NCI-H524 treated with DMSO at 0.1 percent for 48 hours (cell line): Measurements from ENCODE around the gene CRNN.

Experiments
- DNase-seq: peaks from one replicate; lab custom pipeline; 2025; lab: John Stamatoyannopoulos, UW

CRNN gene

GRCh38 chr1:152413909-152414308, at the start of gene CRNN:
CRNN (minus strand) TSS chr1:152414263; CDS start chr1:152412233, 2,030 bp downstream.
- DNase-seq = no peak

DNA sequence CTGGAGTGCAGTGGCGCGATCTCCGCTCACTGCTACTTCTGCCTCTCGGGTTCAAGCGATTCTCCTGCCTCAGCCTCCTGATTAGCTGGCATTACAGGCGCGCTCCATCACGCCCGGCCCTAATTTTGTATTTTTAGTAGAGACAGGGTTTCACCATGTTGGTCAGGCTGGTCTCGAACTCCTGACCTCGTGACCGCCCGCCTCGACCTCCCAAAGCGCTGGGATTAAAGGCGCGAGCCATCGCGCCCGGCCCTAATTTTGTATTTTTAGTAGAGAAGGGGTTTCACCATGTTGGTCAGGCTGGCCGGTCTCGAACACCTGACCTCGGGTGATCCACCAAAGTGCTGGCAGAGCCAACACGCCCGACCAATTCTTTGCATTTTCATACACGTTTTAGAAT, 48.6 kb upstream of the CRNN start:
- DNase-seq = no peak

DNA sequence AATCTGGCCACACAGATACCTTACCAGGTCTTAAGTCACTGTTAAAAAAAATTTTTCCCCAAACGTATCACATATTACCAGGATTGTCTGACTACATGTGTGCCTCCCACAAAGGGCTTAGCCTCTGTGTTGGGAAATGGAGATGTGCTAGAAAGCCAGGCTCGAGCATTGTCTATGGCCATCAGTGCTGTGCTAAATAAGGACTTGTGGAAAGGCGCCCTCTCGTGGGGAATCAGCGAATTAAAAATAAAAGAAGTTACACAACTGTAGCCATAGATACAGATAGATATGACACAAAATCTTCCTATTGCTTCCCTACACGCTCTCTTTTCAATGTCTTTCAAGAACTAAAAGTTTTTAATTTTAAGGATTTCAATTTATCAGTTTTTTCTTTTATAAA, 47.5 kb upstream of the CRNN start:
- DNase-seq = peak; percentile 6

DNA sequence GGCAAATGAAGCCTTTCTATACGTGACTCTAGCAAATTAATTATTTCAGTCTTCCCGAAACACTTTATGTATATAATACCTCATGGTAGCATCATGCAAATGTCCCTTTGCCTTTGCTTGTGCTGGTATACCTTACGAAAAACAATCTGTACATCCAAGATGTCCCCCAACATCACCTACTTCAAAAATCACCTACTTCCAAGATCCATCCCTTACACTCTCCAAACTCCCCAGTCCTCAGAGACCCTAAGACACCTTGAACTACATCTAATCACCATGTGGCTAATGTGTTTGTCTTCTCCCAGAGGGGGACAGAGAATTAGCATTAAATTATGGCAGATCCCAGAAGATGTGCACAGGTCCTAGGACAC, 46.5 kb upstream of the CRNN start:
- no peak for DNase-seq

DNA sequence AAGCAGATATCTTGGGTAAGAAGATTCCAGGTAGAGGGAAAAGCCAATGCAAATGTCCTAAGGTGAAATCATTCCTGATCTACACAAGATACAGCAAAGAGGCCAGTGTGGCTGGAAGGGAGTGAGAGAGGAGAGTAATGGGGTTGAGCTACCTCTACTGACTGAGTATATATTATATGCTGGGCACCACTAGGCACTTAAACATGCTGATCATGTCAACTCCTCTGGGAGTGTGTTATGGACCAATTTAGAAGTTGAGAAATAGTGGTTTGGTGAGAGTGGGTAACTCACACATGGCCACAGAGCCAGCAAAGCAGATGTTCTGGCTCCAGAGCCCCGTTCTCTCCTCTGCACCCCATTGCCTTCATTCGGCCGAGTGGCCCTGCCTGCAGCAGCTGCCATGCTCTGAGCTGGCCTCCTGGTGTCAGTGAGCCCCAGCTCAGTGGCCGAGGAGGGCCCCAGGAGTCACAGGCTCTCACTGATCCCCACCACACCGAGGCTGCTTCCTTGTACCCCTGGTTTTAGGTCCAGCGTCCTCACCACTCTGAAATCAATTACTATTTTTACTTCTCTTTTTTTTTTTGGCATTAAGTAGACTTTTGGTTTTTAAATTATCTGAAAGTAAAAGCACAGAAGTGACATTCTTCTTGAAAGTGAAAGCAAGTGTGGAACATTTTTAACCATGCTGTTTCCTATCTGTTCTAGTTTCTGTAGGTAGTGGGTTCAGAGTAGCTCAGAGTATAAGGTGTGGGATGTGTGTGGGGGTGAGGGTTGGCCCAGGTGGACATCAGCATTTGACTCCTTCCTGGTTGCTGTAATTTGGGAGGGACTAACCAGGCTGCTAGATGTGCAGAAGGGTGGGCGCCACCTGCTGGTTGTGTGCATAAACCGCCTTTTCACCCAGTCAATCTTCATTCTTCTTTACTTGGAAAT, 45.8 kb upstream of the CRNN start:
- DNase-seq = no peak

GRCh38 chr1:152458384-152459185, 44.5 kb upstream of the CRNN start:
- no peak for DNase-seq

DNA sequence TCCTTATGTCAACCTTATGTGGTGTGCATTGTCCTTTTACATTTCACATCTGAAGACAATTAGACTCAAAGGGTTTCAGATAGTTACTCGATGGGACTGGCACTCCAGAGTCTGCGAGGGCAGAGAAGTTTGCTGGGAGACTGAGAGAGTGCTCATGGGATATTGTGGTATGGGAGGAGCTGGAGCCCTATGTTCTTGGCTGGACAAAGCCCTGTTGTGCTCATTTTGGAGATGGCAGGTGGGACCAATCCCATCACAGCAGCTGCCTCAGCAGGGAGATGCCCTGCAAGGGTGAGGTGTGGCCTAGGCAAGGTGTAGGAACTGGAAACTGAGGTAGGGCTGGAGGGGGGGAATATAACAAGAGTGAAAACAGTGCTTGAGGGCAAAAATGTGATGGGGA, 43.5 kb upstream of the CRNN start:
- DNase-seq = no peak

- no peak for DNase-seq
Observed at GRCh38 chr1:152457071-152457470, 43.0 kb upstream of the CRNN start.

DNA sequence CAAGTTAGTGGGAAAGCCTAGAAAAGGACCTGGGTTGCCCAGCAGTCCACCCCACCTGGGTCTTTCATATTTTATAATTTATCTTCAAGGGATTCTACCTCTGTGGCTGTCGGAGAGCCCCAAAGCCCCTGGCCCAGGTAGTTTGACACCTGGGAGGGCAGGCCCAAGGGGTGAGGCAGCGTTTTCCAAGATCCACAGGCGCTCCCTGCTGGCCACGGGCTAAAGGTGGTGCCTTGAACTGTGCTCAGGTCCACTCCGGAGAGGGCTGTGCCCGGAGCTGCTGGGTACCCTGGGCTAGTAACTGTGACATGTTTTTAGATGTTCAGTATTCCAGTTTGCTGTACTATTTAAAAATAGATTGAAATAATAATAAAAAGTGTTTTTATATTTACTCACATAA, 37.2 kb upstream of the CRNN start:
- no peak for DNase-seq

DNA sequence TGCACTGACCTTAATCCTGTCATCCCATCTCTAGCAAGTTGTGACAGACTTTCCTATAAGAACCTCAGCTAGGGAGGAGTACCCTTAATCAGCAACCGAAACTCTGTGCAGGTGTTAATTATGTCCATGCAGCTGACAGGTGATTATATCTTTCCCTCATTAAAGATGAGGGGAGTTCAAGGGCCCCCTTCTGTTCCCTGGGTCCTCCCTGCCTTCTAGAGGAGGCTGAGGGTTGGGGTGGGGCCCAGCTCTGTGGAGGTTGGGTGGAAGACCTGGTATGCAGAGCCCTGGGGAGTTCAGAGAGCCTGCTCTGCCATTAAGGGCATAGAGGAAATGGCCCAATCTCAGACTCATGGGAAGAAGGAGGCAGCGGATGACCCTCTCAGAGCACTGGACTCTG, 35.6 kb upstream of the CRNN start:
- no peak for DNase-seq

DNA sequence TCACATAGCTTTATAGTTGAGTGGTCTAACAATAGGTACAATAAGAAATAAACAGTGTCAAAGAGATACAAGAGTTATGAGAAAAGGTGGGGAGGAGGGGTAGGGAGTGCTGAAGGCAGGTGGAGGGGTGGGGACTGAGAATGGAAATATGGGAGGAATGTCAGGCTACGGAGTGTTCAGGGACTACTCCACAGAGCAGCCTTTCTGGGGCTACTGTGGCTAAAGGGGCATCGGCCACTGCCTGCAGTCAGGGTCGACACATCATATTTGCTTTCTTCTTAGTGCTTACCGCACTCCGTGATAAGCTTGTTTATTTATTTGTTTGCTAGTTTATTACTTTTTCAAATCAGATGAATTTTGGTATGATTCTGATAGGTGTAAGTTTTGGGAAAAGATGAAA, 34.4 kb upstream of the CRNN start:
- DNase-seq = no peak

- no peak for DNase-seq
Observed at GRCh38 chr1:152448095-152448494, 34.0 kb upstream of the CRNN start.

- no peak for DNase-seq
Observed at GRCh38 chr1:152447484-152447883, 33.4 kb upstream of the CRNN start.

- DNase-seq = no peak
Observed at GRCh38 chr1:152444045-152444444, 30.0 kb upstream of the CRNN start.

GRCh38 chr1:152442765-152443164, 28.7 kb upstream of the CRNN start:
- no peak for DNase-seq

DNA sequence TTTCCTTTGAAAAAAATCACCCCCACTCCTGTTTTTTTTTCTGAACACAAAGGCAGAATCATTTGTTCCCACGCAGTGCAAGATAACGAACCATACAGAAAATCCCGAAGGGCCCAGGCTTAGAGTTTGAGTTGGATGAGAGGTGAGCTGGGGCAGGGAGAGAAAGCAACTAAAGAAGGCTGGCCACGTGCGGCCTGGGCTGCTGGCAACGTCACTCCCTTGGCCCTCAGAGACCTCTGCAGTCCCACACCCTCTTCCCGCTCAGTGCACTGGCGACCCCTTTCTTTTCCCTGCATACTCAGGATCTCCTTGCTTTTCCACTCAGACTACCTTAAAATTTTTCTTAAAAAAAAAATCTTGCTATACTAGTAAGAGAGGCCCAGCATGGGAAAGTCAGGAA, 28.2 kb upstream of the CRNN start:
- no peak for DNase-seq

- no peak for DNase-seq
Observed at GRCh38 chr1:152441756-152442155, 27.7 kb upstream of the CRNN start.

DNA sequence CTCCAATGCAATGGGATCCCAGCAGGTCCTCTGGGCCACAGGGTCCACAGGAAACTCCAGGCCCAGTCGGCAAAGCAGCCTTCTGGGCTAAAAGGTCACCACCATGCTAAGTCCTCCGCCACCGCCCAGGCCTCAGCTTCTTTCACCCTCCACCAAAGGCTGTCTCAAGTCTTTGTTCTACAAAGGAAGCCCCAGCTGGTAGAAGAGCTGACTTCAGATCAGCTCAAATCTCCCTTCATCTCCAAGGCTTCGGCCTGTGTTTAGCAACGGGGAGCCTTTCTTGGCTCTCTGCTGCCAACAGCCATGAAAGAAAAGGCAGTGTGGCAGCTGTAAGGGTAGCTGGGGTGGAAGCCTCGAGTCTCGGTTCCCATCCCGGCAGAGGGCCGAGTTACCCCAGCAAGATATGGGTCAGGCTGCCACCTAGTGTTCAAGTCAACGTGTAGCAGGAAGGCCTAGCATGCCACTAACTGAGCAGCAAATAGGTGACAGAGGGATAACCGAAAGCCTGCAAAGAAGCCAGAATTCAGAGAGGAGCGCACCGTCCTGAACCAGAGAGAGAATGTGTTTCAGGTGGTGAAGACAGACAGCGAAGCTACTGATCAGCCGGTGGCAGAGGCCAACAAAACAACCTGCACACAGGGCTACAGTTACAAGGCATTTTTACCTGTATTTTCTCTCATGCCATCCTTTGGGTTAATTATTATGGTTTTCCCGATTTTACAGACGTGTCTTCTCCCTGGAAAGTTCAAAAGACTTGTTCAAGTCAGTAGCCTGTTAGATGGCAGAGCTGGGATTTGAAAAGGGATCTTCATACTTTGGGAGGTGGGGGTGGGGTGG, 26.8 kb upstream of the CRNN start:
- DNase-seq = peak; percentile 2

- DNase-seq = no peak
Observed at GRCh38 chr1:152436593-152437496, 22.8 kb upstream of the CRNN start.

GRCh38 chr1:152427458-152427857, 13.4 kb upstream of the CRNN start:
- DNase-seq = no peak

GRCh38 chr1:152426731-152427130, 12.7 kb upstream of the CRNN start:
- DNase-seq = no peak
